IMR-90 (cell line): Measurements from ENCODE around the gene KYAT1.

Source experiments
- CHD1 ChIP-seq: IDR thresholded peaks from 2 replicates; pipeline ENCODE4 v1.6.1; 2012; ENCODE audit warnings: low read depth, low read length, improper control_type of control experiment
- MAFK ChIP-seq: IDR thresholded peaks from 2 replicates; pipeline ENCODE4 v1.6.1; 2012; ENCODE audit warnings: low read depth, low read length, improper control_type of control experiment
- MAZ ChIP-seq: IDR thresholded peaks from 2 replicates; pipeline ENCODE4 v1.6.1; 2012; ENCODE audit warnings: low read depth, mild to moderate bottlenecking, low read length, improper control_type of control experiment, moderate library complexity, borderline replicate concordance
- POLR2A ChIP-seq: IDR thresholded peaks from 2 replicates; pipeline ENCODE4 v1.6.1; 2012; ENCODE audit warnings: mild to moderate bottlenecking, low read depth, low read length
- USF2 ChIP-seq: fragments of 150-350 bp; IDR thresholded peaks from 2 replicates; pipeline ENCODE4 v1.6.1; 2017; ENCODE audit warnings: mild to moderate bottlenecking, antibody characterized with exemption, low read length, low read depth
- TF ChIP-seq, protein P1 (sequence below): conservative IDR thresholded peaks from 2 replicates; pipeline ENCODE4 v1.5.1; 2012; ENCODE audit warnings: mild to moderate bottlenecking, low read depth, low read length, improper control_type of control experiment

GRCh38 chr9:128903871-128904620, 22.3 kb upstream of the KYAT1 start:
- TF ChIP-seq USF2, result no peak
- TF ChIP-seq POLR2A, result no peak
- no peak for TF ChIP-seq MAFK
- TF ChIP-seq, protein P1, sequence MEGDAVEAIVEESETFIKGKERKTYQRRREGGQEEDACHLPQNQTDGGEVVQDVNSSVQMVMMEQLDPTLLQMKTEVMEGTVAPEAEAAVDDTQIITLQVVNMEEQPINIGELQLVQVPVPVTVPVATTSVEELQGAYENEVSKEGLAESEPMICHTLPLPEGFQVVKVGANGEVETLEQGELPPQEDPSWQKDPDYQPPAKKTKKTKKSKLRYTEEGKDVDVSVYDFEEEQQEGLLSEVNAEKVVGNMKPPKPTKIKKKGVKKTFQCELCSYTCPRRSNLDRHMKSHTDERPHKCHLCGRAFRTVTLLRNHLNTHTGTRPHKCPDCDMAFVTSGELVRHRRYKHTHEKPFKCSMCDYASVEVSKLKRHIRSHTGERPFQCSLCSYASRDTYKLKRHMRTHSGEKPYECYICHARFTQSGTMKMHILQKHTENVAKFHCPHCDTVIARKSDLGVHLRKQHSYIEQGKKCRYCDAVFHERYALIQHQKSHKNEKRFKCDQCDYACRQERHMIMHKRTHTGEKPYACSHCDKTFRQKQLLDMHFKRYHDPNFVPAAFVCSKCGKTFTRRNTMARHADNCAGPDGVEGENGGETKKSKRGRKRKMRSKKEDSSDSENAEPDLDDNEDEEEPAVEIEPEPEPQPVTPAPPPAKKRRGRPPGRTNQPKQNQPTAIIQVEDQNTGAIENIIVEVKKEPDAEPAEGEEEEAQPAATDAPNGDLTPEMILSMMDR, result no peak
- no peak for TF ChIP-seq MAZ
- TF ChIP-seq CHD1, result no peak
